ENCODE data around the gene UBE2L3.
"Not testable (repeated sequence)": the region's sequence is repeated elsewhere in the genome, so short reads cannot be mapped to it uniquely, and the experiment has no call there.

DNA sequence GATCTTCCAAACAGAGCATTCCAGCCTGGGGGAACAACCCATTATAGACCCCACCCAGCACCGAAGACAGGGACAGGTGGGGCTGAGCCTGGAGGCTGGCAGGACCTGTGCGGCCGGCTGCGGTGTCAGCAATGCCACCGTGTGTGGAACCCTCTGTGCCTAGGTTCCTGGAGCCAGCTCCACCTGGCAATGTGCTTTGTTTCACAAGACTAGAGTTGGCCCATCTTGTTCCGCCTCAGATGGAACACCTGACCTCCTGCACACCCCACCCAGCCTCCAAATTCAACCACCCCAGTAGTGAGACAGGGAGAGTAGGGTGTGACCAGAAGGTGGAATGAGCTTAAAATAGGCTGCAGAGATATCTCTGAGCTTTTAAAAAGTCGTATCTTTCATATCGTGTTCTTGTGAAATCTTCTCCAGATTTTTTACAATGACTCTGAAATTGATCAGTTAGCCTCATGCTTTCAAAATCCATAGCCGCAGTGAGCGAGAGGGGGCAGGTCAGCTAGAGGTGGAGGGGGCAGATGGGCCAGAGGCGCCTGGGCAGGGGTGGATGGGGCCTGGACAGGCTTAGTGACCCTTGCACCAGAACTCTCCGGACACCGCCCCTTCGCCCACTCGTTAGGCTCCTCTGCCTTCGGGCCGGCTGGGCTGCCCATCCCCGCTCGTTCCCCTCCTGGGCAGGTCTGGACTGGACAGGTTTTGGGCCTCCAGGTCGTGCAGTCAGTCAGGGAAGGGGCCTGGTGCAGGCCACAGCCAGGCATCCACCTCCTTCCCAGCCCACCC is 34.5 kb upstream of the UBE2L3 start:
- TF ChIP-seq, protein P1, sequence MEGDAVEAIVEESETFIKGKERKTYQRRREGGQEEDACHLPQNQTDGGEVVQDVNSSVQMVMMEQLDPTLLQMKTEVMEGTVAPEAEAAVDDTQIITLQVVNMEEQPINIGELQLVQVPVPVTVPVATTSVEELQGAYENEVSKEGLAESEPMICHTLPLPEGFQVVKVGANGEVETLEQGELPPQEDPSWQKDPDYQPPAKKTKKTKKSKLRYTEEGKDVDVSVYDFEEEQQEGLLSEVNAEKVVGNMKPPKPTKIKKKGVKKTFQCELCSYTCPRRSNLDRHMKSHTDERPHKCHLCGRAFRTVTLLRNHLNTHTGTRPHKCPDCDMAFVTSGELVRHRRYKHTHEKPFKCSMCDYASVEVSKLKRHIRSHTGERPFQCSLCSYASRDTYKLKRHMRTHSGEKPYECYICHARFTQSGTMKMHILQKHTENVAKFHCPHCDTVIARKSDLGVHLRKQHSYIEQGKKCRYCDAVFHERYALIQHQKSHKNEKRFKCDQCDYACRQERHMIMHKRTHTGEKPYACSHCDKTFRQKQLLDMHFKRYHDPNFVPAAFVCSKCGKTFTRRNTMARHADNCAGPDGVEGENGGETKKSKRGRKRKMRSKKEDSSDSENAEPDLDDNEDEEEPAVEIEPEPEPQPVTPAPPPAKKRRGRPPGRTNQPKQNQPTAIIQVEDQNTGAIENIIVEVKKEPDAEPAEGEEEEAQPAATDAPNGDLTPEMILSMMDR (IDR thresholded peaks at IDR 0.05; ENCODE audit: control extremely low read depth in 1 of 3, insufficient read depth in 1 of 3, low read depth in 1 of 3, low read length in 3 of 3) = not testable (repeated sequence)
- not testable (repeated sequence) for TF ChIP-seq TAF1 (IDR thresholded peaks at IDR 0.05; ENCODE audit: low read depth, low read length); SIN3A (conservative IDR thresholded peaks at IDR 0.05 in 1 of 2, IDR thresholded peaks at IDR 0.05 in 1 of 2; ENCODE audit: low read depth in 1 of 2, low read length in 2 of 2); POLR2A (IDR thresholded peaks at IDR 0.05; ENCODE audit: control extremely low read depth in 1 of 2, low read depth in 2 of 2, low read length in 2 of 2); SUZ12 (IDR thresholded peaks at IDR 0.05; ENCODE audit: low read length); RFX5 (IDR thresholded peaks at IDR 0.05; ENCODE audit: borderline replicate concordance, low read depth, low read length); TCF12 (IDR thresholded peaks at IDR 0.05; ENCODE audit: low read depth, low read length); HDAC6 (IDR thresholded peaks at IDR 0.05; ENCODE audit: low read depth, low read length); RAD21 (IDR thresholded peaks at IDR 0.05 in 1 of 2, conservative IDR thresholded peaks at IDR 0.05 in 1 of 2; ENCODE audit: low read depth in 2 of 2, low read length in 2 of 2); SP1 (IDR thresholded peaks at IDR 0.05; ENCODE audit: low read depth, low read length); CREB1 (IDR thresholded peaks at IDR 0.05); CEBPB (IDR thresholded peaks at IDR 0.05; ENCODE audit: low read depth, low read length); POLR2AphosphoS5 (IDR thresholded peaks at IDR 0.05; ENCODE audit: low read depth, low read length)
